GM12892 (cell line): ENCODE measurements around the gene KCNG2.

Experiments
- POLR2A ChIP-seq: IDR thresholded peaks from 2 replicates; pipeline ENCODE4 v1.6.1; 2011; ENCODE audit warnings: low read depth, low read length, control low read depth
- POLR2AphosphoS5 ChIP-seq: IDR thresholded peaks from 2 replicates; pipeline ENCODE4 v1.6.1; 2011; ENCODE audit warnings: low read depth, low read length, control low read depth

DNA sequence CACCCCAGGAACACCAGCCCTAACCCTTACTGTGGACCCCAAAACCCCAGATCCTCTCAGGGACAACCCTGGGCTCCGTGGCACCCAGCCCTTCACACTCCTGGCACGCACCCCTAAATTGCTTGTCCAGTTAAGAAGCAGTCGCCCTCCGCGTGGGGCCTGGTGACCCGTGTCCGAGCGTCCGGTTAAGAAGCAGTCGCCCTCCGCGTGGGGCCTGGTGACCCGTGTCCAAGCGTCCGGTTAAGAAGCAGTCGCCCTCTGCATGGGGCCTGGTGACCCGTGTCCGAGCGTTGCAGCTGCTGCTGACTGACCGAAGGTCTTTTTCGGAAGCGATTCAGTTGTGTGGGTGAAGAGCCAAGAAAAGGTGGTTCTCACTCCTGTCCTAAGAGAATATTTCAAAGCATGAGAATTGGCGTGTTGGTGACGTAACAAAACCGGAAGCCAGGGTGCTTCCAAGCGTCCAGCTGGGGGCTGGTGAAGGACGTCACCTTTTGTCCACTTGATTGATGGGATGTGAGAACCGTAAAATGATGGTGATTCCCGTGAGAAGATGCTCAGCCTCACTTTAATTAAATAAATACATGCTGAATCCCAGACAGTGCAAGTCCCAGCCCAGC lies 70.5 kb downstream of the KCNG2 start:
- no peak for TF ChIP-seq POLR2A
- no peak for TF ChIP-seq POLR2AphosphoS5
